ENCODE results near the gene SOS2.
"Not testable (repeated sequence)": the region's sequence is repeated elsewhere in the genome, so short reads cannot be mapped to it uniquely, and the experiment has no call there.

The SOS2 gene

DNA sequence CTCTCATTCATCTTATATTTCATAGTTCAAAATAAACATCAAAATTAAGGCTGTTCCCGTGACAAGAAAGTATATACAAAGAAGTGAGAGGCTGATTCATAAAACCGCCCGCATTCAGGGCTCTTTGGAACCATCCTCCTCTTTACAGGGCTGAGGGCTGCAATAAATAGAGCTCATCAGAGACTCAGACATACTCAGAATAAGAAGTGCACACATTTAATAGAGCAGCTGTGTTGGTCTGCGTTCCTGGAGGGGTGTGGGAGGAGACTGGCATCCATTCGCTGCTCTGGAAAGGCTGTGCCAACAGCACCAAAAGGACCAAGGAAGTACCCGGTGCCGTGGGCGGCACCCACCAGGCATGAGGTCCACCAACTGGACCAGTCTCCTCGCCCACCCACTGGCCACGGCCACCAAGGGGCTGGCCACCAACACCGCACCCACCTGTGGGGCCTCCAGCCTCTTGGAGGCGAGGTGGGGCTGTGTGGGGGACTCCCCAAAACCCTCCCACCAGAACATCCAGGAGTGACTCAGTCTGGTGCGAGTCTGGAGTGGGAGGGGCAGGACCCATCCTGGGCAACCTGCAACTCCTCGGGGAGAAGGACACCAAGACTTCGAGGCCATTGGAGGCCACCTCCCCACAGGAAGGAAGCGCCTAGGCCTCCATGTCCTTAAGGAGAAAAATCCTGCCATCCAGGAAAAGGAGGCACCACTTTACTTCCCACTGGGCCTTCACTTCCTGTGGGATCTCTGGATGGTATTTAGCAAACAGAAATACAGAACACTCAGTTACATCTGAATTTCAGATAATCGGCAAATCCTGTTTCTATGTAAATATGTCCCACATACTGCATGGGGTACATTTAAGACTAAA, 147.7 kb downstream of the SOS2 start:
- no peak for DNase-seq

DNA sequence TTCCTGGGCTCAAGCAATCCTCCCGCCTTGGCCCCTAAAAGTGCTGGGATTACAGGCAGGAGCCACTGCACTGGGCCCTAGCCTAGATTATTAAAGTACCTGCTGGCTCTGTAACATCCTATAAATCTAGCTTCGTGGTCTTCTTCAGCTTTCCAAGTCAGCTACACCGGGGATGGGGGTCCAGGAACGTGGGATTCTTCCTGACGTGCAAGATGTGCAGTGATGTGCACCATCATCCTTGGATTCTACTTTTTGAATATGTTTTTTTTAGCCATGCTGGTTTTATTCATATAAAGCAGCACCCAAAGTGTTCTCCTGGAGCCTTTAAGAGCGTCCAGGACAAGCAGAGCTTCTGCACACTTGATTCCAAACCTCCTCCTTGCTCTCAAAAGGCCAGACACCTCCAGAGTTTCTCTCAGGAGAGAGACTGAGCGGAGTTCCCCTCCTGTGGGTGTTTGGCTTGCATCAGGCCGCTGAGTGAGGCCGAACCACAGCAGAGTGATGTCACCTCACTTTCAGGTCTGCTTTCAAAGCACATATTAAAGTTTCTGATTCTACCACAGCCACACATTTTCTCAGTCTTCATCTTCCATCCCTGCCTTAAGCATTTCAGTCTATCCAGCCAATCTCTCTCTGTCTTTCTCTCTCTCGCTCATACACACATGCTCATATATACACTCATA, 148.5 kb downstream of the SOS2 start:
- no peak for DNase-seq

DNA sequence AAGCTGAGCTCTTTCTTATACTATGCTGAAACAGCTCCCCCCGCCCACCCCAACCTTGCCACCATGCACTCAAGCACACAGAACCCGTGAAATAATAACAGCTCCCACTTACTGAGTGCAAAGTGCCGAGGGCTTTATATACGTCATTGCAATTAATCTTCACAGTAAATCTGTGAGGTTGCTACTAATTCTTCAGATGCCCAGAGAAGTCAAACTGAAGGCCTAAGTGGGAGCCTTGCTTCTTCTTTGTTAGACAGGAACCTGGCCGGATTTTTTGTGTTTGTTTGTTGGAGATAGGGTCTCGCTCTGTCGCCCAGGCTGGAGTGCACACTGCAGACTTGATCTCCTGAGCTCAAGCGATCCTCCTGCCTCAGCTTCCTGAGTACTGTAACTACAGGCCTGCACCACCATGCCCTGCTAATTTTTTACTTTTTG, 149.1 kb downstream of the SOS2 start:
- DNase-seq = no peak

DNA sequence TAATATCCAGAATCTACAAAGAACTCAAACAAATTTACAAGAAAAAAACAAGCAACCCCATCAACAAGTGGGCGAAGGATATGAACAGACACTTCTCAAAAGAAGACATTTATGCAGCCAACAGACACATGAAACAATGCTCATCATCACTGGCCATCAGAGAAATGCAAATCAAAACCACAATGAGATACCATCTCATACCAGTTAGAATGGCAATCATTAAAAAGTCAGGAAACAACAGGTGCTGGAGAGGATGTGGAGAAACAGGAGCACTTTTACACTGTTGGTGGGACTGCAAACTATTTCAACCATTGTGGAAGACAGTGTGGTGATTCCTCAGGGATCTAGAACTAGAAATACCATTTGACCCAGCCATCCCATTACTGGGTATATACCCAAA, 152.3 kb downstream of the SOS2 start:
- DNase-seq = not testable (repeated sequence)

DNA sequence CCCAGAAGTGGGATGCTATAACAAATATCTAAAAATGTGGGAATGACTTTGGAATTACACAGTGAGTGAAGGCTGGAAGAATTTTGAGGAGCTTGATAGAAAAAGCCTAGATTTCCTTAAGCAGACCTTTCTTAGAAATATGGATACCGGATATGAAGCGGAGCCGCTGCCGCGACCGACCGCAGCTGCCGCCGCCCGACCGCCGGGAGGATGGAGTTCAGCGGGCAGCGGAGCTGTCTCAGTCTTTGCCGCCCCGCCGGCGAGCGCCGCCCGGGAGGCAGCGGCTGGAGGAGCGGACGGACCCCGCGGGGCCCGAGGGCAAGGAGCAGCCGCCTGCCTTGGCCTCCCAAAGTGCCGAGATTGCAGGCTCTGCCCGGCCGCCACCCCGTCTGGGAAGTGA, 157.7 kb downstream of the SOS2 start:
- not testable (repeated sequence) for DNase-seq

DNA sequence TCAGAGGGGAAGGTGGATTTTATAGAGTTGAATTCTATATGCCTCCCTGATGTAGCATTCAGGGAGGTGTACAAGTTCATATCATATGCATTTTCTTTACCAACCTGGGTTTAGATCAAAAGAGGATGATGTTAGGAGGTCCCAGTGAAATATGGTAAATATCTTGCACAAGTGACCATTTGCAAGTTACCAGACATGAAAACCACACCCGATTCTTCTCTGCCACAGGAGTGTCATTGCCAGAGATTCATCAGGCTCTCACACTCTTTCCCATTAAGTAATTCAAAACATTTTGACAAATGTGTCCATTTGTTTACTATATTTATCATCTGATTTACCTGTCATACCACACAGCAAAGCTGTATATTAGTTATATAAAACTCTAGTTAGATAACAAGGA, 159.0 kb downstream of the SOS2 start:
- no peak for DNase-seq

DNA sequence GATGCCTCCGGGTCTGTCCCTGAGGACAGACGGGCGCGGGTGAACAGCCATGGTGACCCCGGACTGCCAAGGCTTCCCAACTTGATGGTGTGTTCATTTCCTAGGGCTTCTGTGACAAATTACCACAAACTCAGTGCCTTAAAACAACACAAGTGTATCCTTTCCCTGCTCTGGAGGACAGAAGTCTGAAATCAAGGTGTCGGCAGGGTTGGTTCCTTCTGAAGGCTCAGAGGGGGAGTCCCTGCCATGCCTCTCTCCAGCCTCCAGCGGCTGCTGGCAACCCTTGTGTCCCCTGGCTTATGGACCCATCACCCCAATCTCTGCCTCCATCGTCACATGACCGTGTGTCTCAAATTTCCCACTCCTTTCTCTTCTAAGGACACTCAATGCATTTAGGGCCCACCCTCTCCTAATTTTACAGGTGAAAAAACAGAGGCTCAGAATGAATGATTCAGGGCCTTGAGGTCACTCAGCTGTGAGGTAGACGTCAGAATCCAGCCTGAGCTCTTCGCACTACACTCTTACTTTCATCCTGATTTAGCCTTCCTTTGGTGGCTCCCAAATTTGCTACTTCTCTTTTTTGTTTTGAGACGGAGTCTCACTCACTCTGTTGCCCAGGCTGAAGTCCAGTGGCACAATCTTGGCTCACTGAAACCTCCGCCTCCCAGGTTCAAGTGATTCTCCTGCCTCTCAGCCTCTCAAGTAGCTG, 160.4 kb downstream of the SOS2 start:
- DNase-seq = no peak

DNA sequence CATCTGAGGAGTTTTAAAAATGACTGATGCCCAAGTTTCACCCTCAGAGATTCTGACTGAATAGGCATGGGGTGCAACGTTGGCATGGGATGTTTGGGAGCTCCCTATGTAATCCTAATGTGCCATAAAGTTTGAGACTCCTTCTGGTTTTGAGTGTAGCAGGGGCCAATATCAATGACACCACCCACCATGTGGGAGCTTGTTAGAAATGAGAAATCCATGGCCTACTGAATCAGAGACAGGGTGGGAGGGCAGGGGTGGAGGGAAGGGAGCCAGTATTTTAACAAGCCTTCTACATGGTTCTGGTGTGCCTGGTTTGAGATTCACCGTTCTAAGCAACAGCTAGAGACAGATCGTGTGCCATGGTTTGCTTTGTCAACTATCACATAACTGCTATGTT, 161.1 kb downstream of the SOS2 start:
- DNase-seq = no peak

DNA sequence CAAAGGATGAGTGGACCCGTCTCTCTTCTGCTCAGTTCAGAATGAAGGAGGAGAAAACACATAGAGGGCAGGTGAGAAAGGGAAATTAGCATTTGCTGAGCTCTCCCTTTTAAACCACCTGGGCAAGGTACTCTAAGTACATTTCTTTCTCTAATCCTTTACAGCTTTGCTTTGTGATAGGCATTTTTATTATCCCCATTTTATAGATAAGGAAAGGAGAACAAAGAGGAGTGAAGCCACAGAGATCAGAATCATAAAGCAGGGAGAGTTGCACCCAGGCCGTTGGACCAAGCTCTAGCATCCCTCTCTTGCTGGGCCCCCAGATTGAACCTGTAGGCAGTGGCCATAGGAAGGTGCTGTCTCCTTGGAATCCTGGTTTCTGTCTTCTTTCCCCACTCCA, 162.1 kb downstream of the SOS2 start:
- no peak for DNase-seq

DNA sequence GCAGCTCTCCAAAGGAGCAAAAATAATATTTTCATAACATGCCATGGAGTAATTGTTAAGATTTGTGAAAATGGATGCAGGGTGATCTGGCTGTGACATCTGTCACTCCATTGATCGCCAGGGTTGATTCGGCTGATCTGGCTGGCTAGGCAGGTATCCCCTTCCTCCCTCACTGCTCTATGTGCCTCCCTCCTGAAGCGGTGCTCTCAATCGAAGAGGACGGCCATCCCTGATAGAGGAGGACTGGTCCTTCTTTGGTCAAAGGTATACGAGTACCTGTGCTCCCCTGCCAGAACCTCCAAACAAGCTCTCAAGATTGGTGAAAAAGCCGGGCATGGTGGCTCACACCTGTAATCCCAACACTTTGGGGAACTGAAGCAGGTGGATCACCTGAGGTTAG, 162.9 kb downstream of the SOS2 start:
- DNase-seq = no peak

DNA sequence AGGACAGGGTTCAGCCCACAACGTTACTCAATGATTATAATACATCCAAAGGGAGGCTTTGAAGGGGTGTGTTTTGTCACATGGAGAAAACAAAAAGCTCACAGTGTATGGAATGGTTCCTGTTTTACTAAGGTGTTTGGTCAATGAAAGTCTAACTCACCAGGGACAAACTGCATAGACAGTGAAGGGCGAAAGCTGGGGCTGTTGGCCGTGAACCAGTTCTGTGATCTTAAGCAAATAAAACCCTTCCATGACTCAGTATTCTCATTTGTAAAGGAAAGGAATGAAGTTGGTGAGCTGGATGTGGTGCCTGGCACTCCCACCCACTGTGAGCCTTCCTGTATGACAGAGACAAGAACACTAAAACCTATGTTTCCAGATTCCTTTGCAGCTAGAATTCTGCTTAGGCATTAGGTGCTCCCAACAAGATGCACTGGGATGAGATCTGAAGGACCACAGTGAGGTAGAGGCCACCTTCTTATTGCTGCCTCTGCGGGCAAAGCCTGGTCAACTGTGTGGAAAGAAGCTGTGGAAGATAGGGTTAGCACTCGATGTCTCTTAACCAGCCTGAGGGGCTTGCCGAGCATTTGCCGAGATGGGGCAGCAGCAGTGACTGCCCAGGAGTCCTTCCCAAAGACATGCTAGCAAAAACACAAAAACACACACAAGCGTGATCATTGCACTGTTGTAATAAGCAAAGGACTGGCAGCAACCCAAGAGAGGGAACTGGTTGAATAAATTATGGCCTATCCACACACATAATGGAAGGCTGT, 163.5 kb downstream of the SOS2 start:
- peak; percentile 78 for DNase-seq

Measured in NCI-H69 (cell line).